IPS-11a (cell line): ENCODE measurements around the gene KIAA0825.

ENCODE experiments used
- H3K4me3 ChIP-seq: one replicate; pipeline ENCODE4 v1.5.1; 2013; ENCODE audit warnings: low read depth, low read length, control low read depth

KIAA0825 gene

GRCh38 chr5:94314460-94315131 is 303.8 kb downstream of the KIAA0825 start:
- H3K4me3 ChIP-seq: no peak overlapping the region

- no peak overlapping the region for H3K4me3 ChIP-seq
These were observed 304.7 kb downstream of the KIAA0825 start for GRCh38 chr5:94313696-94314095.

GRCh38 chr5:94313188-94313587 is 305.2 kb downstream of the KIAA0825 start:
- no peak overlapping the region for H3K4me3 ChIP-seq

- H3K4me3 ChIP-seq: no peak overlapping the region
These were observed 306.1 kb downstream of the KIAA0825 start for GRCh38 chr5:94312298-94312697.

GRCh38 chr5:94310833-94311232 is 307.6 kb downstream of the KIAA0825 start:
- H3K4me3 ChIP-seq: no peak overlapping the region

GRCh38 chr5:94309141-94309540 is 309.3 kb downstream of the KIAA0825 start:
- no peak overlapping the region for H3K4me3 ChIP-seq

GRCh38 chr5:94308442-94308841 is 310.0 kb downstream of the KIAA0825 start:
- H3K4me3 ChIP-seq: no peak overlapping the region

GRCh38 chr5:94304146-94304545 is 314.3 kb downstream of the KIAA0825 start:
- H3K4me3 ChIP-seq: no peak overlapping the region

GRCh38 chr5:94288937-94289336 is 329.5 kb downstream of the KIAA0825 start:
- no peak overlapping the region for H3K4me3 ChIP-seq

- no peak overlapping the region for H3K4me3 ChIP-seq
These were observed 332.4 kb downstream of the KIAA0825 start for GRCh38 chr5:94285984-94286383.

- H3K4me3 ChIP-seq: no peak overlapping the region
These were observed 335.3 kb downstream of the KIAA0825 start for GRCh38 chr5:94283093-94283492.

GRCh38 chr5:94281236-94281801 is 337.1 kb downstream of the KIAA0825 start:
- no peak overlapping the region for H3K4me3 ChIP-seq

- no peak overlapping the region for H3K4me3 ChIP-seq
These were observed 341.7 kb downstream of the KIAA0825 start for GRCh38 chr5:94276751-94277150.

- no peak overlapping the region for H3K4me3 ChIP-seq
These were observed 342.4 kb downstream of the KIAA0825 start for GRCh38 chr5:94276048-94276447.

GRCh38 chr5:94274707-94275106 is 343.7 kb downstream of the KIAA0825 start:
- no peak overlapping the region for H3K4me3 ChIP-seq

GRCh38 chr5:94268226-94268625 is 350.2 kb downstream of the KIAA0825 start:
- no peak overlapping the region for H3K4me3 ChIP-seq

- H3K4me3 ChIP-seq: no peak overlapping the region
These were observed 351.0 kb downstream of the KIAA0825 start for GRCh38 chr5:94267350-94267899.

- H3K4me3 ChIP-seq: no peak overlapping the region
These were observed 352.2 kb downstream of the KIAA0825 start for GRCh38 chr5:94266170-94266569.

- H3K4me3 ChIP-seq: no peak overlapping the region
These were observed 355.3 kb downstream of the KIAA0825 start for GRCh38 chr5:94263068-94263467.

- H3K4me3 ChIP-seq: no peak overlapping the region
These were observed 358.3 kb downstream of the KIAA0825 start for GRCh38 chr5:94260096-94260495.

- H3K4me3 ChIP-seq: no peak overlapping the region
These were observed 364.2 kb downstream of the KIAA0825 start for GRCh38 chr5:94254214-94254613.

GRCh38 chr5:94250985-94251384 is 367.4 kb downstream of the KIAA0825 start:
- H3K4me3 ChIP-seq: no peak overlapping the region

- no peak overlapping the region for H3K4me3 ChIP-seq
These were observed 369.0 kb downstream of the KIAA0825 start for GRCh38 chr5:94249430-94249829.
